Neural progenitor cell (in vitro differentiated cells): ENCODE measurements around the gene EVL. TPM values are rescaled to one million over a fixed set of nuclear protein-coding genes. Genes with fewer than 3 reads are reported as not detected.
A peak's percentile ranks its signal among the peaks of the same experiment; 100 is the strongest.

Experiments
- DNase-seq: peaks from one replicate; pipeline ENCODE4 v3.0.0-alpha.2; 2016; ENCODE audit warnings: low spot score
- H2AFZ ChIP-seq: fragments of 200-600 bp; sonication (generic); replicated peaks from 2 replicates; pipeline ENCODE4 v1.6.1; 2016; ENCODE audit warnings: antibody characterized with exemption
- H3F3A ChIP-seq: fragments of 200-600 bp; sonication (generic); 2 replicates; pipeline ENCODE4 v1.6.1; 2016; ENCODE audit warnings: antibody characterized with exemption, low read depth
- H3K27ac ChIP-seq: fragments of 200-600 bp; sonication (generic); 2 replicates; pipeline ENCODE4 v1.5.1; 2016; ENCODE audit warnings: mild to moderate bottlenecking
- H3K27me3 ChIP-seq: fragments of 200-600 bp; sonication (generic); 2 replicates; pipeline ENCODE4 v1.6.1; 2016; ENCODE audit warnings: mild to moderate bottlenecking, moderate library complexity
- H3K36me3 ChIP-seq: fragments of 200-600 bp; sonication (generic); 2 replicates; pipeline ENCODE4 v1.5.1; 2016
- H3K4me1 ChIP-seq: fragments of 200-600 bp; sonication (generic); 2 replicates; pipeline ENCODE4 v1.6.1; 2016; ENCODE audit warnings: mixed run types
- H3K4me2 ChIP-seq: fragments of 200-600 bp; sonication (generic); 2 replicates; pipeline ENCODE4 v1.6.1; 2016
- H3K4me3 ChIP-seq: fragments of 200-600 bp; sonication (generic); 2 replicates; pipeline ENCODE4 v1.5.1; 2016
- H3K79me2 ChIP-seq: fragments of 200-600 bp; sonication (generic); 2 replicates; pipeline ENCODE4 v1.6.1; 2016; ENCODE audit warnings: low read depth
- H3K9ac ChIP-seq: fragments of 200-600 bp; sonication (generic); 2 replicates; pipeline ENCODE4 v1.6.1; 2016
- H3K9me3 ChIP-seq: fragments of 200-600 bp; sonication (generic); 2 replicates; pipeline ENCODE4 v1.5.1; 2016; ENCODE audit warnings: low read depth
- H4K20me1 ChIP-seq: fragments of 200-600 bp; sonication (generic); 2 replicates; pipeline ENCODE4 v1.6.1; 2016; ENCODE audit warnings: low read depth
- H3K27ac Mint-ChIP-seq: 3 replicates; pipeline ENCODE4 v1.8.0; 2021; ENCODE audit warnings: mixed read lengths
- H3K27me3 Mint-ChIP-seq: 2 replicates; pipeline ENCODE4 v1.8.0; 2022; ENCODE audit warnings: low read depth, mild to moderate bottlenecking, inconsistent platforms, moderate library complexity, mixed read lengths; ENCODE audit not compliant: insufficient read depth
- H3K36me3 Mint-ChIP-seq: 3 replicates; pipeline ENCODE4 v1.8.0; 2021; ENCODE audit warnings: mixed read lengths
- H3K4me1 Mint-ChIP-seq: 3 replicates; pipeline ENCODE4 v1.8.0; 2021; ENCODE audit warnings: mixed read lengths
- H3K4me3 Mint-ChIP-seq: 3 replicates; pipeline ENCODE4 v1.8.0; 2021; ENCODE audit warnings: mild to moderate bottlenecking, moderate library complexity, mixed read lengths
- H3K9me3 Mint-ChIP-seq: 3 replicates; pipeline ENCODE4 v1.8.0; 2020; ENCODE audit warnings: mixed read lengths
- CTCF ChIP-seq: fragments of 200-600 bp; sonication (generic); IDR thresholded peaks from 2 replicates; pipeline ENCODE4 v1.5.1; 2017; ENCODE audit warnings: antibody characterized with exemption, mild to moderate bottlenecking
- EZH2 ChIP-seq: fragments of 200-600 bp; sonication (generic); IDR thresholded peaks from 2 replicates; pipeline ENCODE4 v1.6.1; 2017; ENCODE audit warnings: antibody characterized with exemption, mild to moderate bottlenecking, moderate library complexity
- EZH2phosphoT487 ChIP-seq: fragments of 200-600 bp; sonication (generic); IDR thresholded peaks from 2 replicates; pipeline ENCODE4 v1.6.1; 2017; ENCODE audit warnings: antibody characterized with exemption
- total RNA-seq: library from RNA; depleted of rRNA; stranded (reverse); fragments of >200 nt; gene quantifications from 2 replicates; pipeline ENCODE4 v1.2.3, GENCODE V29; 2015; ENCODE audit warnings: low replicate concordance

The EVL gene
- total RNA-seq, 1 donor from 2014 or later, result 49.2 TPM

GRCh38 chr14:100022772-100023451 lies 42.3 kb upstream of the EVL start:
- H3K4me2 ChIP-seq, result no peak overlapping the region
- Mint-ChIP-seq H3K36me3 (peaks cover 7% of the 10 kb centered on the region), H3K4me3 (no peak overlapping the region), H3K27ac (no peak overlapping the region), H3K27me3 (no peaks in the 10 kb centered on the region), H3K4me1 (peaks cover 39% of the 10 kb centered on the region), H3K9me3 (no peaks in the 10 kb centered on the region)
- TF ChIP-seq CTCF (no peak), EZH2phosphoT487 (no peak), EZH2 (no peak)
- H3K79me2 ChIP-seq, result peaks cover 79% of the 10 kb centered on the region
- no peaks in the 10 kb centered on the region for H3K27me3 ChIP-seq
- H3K4me1 ChIP-seq, result peaks cover 30% of the 10 kb centered on the region
- H3F3A ChIP-seq, result peaks cover 10% of the 10 kb centered on the region
- H4K20me1 ChIP-seq, result peaks cover 63% of the 10 kb centered on the region
- no peak overlapping the region for H3K9ac ChIP-seq
- no peak overlapping the region for H3K4me3 ChIP-seq
- H3K36me3 ChIP-seq, result no peaks in the 10 kb centered on the region
- H3K27ac ChIP-seq, result no peak overlapping the region
- H3K9me3 ChIP-seq, result no peaks in the 10 kb centered on the region
- H2AFZ ChIP-seq, result no peak overlapping the region
- DNase-seq, result no peak

- H3K27me3 Mint-ChIP-seq, result no peaks in the 10 kb centered on the region
- TF ChIP-seq CTCF (peak; percentile 49), EZH2phosphoT487 (no peak)
- Histone ChIP-seq H3K4me3 (no peak overlapping the region), H3K9me3 (no peaks in the 10 kb centered on the region), H3K4me1 (peaks cover 8% of the 10 kb centered on the region), H3K27ac (no peak overlapping the region), H3F3A (no peaks in the 10 kb centered on the region), H3K79me2 (peaks cover 75% of the 10 kb centered on the region), H3K36me3 (no peaks in the 10 kb centered on the region), H4K20me1 (peaks cover 51% of the 10 kb centered on the region), H3K9ac (no peak overlapping the region), H3K4me2 (no peak overlapping the region), H2AFZ (no peak overlapping the region), H3K27me3 (no peaks in the 10 kb centered on the region)
- no peaks in the 10 kb centered on the region for H3K9me3 Mint-ChIP-seq
- H3K4me3 Mint-ChIP-seq, result no peak overlapping the region
- peaks cover 17% of the 10 kb centered on the region for H3K4me1 Mint-ChIP-seq
- H3K36me3 Mint-ChIP-seq, result peaks cover 17% of the 10 kb centered on the region
- no peak overlapping the region for H3K27ac Mint-ChIP-seq
- peak; percentile 57 for DNase-seq
Observed at GRCh38 chr14:100025111-100025510, 40.1 kb upstream of the EVL start.

- H3K9me3 Mint-ChIP-seq, result no peaks in the 10 kb centered on the region
- Histone ChIP-seq H3K27me3 (no peaks in the 10 kb centered on the region), H3K9me3 (no peaks in the 10 kb centered on the region), H3K4me2 (no peak overlapping the region), H3K9ac (no peak overlapping the region), H3F3A (no peaks in the 10 kb centered on the region), H3K79me2 (peaks cover 47% of the 10 kb centered on the region), H2AFZ (no peak overlapping the region), H3K4me3 (no peak overlapping the region), H3K4me1 (no peaks in the 10 kb centered on the region), H3K27ac (no peak overlapping the region), H3K36me3 (no peaks in the 10 kb centered on the region), H4K20me1 (peaks cover 44% of the 10 kb centered on the region)
- H3K4me3 Mint-ChIP-seq, result no peak overlapping the region
- no peak for DNase-seq
- H3K27ac Mint-ChIP-seq, result no peak overlapping the region
- H3K27me3 Mint-ChIP-seq, result no peaks in the 10 kb centered on the region
- H3K36me3 Mint-ChIP-seq, result peaks cover 15% of the 10 kb centered on the region
- H3K4me1 Mint-ChIP-seq, result peaks cover 13% of the 10 kb centered on the region
- TF ChIP-seq EZH2phosphoT487 (no peak), CTCF (no peak)
Observed at GRCh38 chr14:100027771-100028490, 37.3 kb upstream of the EVL start.
